Esophagus muscularis mucosa (tissue), 4 donors: Measurements from ENCODE around the gene ANGPTL4. TPM values are rescaled to one million over a fixed set of nuclear protein-coding genes. Genes with fewer than 3 reads are reported as not detected.
"Not testable (repeated sequence)": the region's sequence is repeated elsewhere in the genome, so short reads cannot be mapped to it uniquely, and the experiment has no call there.

Experiments
- DNase-seq: peaks from one replicate; pipeline ENCODE4 v3.0.0-alpha.2; 2017; ENCODE audit errors: extremely low spot score
- H3K27ac ChIP-seq, 4 donors: fragments of 200-600 bp; sonication (generic); replicated peaks in 1 of 4; 1 replicate in 3 of 4; 2 replicates in 1 of 4; pipeline ENCODE4 v1.5.1; 2016 to 2019; ENCODE audit warnings: mild to moderate bottlenecking in 1 of 4
- H3K27me3 ChIP-seq, 4 donors: fragments of 200-600 bp; sonication (generic); one replicate each; pipeline versions ENCODE4 v1.5.1 to v1.6.0; 2016 to 2019
- H3K36me3 ChIP-seq, 4 donors: fragments of 200-600 bp; sonication (generic); one replicate each; pipeline ENCODE4 v1.5.1; 2016 to 2019
- H3K4me1 ChIP-seq, 4 donors: fragments of 200-600 bp; sonication (generic); one replicate each; pipeline ENCODE4 v1.5.1; 2016 to 2019
- H3K4me3 ChIP-seq, 4 donors: fragments of 200-600 bp; sonication (generic); 1 replicate in 2 of 4; 2 replicates in 2 of 4; pipeline ENCODE4 v1.5.1; 2016 to 2019; ENCODE audit warnings: mild to moderate bottlenecking in 4 of 4, moderate library complexity in 1 of 4
- H3K9me3 ChIP-seq, 4 donors: fragments of 200-600 bp; sonication (generic); 1 replicate in 3 of 4; 2 replicates in 1 of 4; pipeline ENCODE4 v1.5.1; 2016 to 2019
- CTCF ChIP-seq, 3 experiments: fragments of 200-600 bp in 2 of 3; fragments of 450-650 bp in 1 of 3; sonication (generic) in 2 of 3; IDR thresholded peaks; one replicate each; pipeline ENCODE4 v1.5.1; 2017 to 2019; ENCODE audit warnings: antibody characterized with exemption in 3 of 3, mild to moderate bottlenecking in 2 of 3, moderate library complexity in 1 of 3
- EP300 ChIP-seq: sonication (generic); formaldehyde crosslinking; IDR thresholded peaks from one replicate; pipeline ENCODE4 v1.6.1; 2017; ENCODE audit warnings: antibody characterized with exemption
- POLR2A ChIP-seq: fragments of 450-650 bp; IDR thresholded peaks from one replicate; pipeline ENCODE4 v1.6.1; 2017; ENCODE audit warnings: antibody characterized with exemption, moderate library complexity, mild to moderate bottlenecking, low read depth
- POLR2AphosphoS5 ChIP-seq, 2 donors: sonication (generic); formaldehyde crosslinking; IDR thresholded peaks; one replicate each; pipeline ENCODE4 v1.6.1; 2017; ENCODE audit warnings: antibody characterized with exemption in 2 of 2
- WGBS: methylation state at CpG from one replicate; pipeline ENCODE4 v1.1.5; 2018; 5-methylcytosine and 5-hydroxymethylcytosine counted together
- intact Hi-C: fragments of 100-400 bp; cut with DNase I; formaldehyde crosslinking; loops from one replicate; pipeline ENCODE4 v1.15.1; 2023
- total RNA-seq, 4 donors: library from RNA; depleted of rRNA; stranded (reverse); fragments of >200 nt; gene quantifications; one replicate each; pipeline versions ENCODE4 v1.1.0 to v1.2.1, GENCODE V29; 2016

Gene ANGPTL4
- total RNA-seq, 4 donors from 2014 or later, result 3.7 to 37.9 (median 22.6) TPM

DNA sequence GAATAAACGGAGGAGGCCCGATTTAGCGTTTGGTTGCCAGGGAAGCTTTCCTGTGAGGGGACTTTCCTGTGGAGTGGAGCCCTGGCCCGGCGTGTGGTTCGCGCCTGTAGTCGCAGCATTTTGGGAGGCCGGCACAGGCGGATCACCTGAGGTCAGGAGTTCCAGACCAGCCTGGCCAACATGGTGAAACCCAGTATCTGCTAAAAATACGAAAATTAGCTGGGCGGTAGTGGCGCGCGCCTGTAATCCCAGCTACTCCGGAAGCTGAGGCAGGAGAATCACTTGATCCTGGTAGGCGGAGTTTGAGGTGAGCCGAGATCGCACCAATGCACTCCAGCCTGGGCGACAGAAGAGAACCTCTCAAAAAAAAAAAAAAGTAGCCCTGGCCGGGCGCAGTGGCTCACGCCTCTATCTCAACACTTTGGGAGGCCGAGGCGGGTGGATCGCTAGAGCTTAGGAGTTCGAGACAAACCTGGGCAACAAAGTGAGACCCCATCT is 27.8 kb upstream of the ANGPTL4 start:
- Histone ChIP-seq H3K36me3 (peaks cover 0 to 23% (median 4%) of the 10 kb centered on the region in 4 donors), H3K9me3 (no peaks in the 10 kb centered on the region), H3K27ac (peak overlapping the region in 1 of 4 donors; percentile 33), H3K4me1 (peaks cover 32 to 47% (median 38%) of the 10 kb centered on the region in 4 donors), H3K27me3 (peaks cover 0 to 74% (median 20%) of the 10 kb centered on the region in 4 donors), H3K4me3 (no peak overlapping the region)
- WGBS, result 38% methylated on average over 27 of the region's 27 CpGs
- intact Hi-C loops, result no loop called here
- DNase-seq, result no peak
- TF ChIP-seq EP300 (no peak), CTCF (IDR thresholded peaks at IDR 0.05) (no peak), POLR2AphosphoS5 (IDR thresholded peaks at IDR 0.05) (no peak), POLR2A (no peak)

DNA sequence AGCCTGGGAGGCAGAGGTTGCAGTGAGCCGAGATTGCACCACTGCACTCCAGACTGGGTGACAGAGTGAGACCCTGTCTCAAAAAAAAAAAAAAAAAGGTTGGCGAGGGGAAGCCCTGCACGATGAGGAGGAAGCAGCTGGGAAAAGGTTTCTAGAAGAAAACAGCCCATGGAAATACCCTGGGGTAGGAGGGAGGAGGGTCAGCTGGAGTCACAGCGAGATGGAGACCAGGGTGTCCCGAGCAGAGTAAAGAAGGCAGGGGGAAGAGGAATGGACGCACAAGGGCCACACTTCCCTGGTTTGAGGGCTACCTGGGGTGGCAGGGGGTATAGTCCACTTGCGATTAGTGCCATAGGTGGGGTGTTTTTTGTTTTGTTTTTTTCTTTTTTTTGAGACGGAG is 27.3 kb upstream of the ANGPTL4 start:
- H3K4me1 ChIP-seq, result peaks cover 33 to 53% (median 43%) of the 10 kb centered on the region in 4 donors
- WGBS, result 62% methylated on average over 8 of the region's 8 CpGs
- H3K9me3 ChIP-seq, result no peaks in the 10 kb centered on the region
- H3K27ac ChIP-seq, result no peak overlapping the region
- DNase-seq, result no peak
- no peak overlapping the region for H3K4me3 ChIP-seq
- intact Hi-C loops, result no loop called here
- peaks cover 0 to 80% (median 18%) of the 10 kb centered on the region in 4 donors for H3K27me3 ChIP-seq
- H3K36me3 ChIP-seq, result peaks cover 0 to 20% (median 2%) of the 10 kb centered on the region in 4 donors
- TF ChIP-seq EP300 (no peak), POLR2A (no peak), CTCF (IDR thresholded peaks at IDR 0.05) (no peak), POLR2AphosphoS5 (IDR thresholded peaks at IDR 0.05) (no peak)

- no peak for DNase-seq
- 83% methylated on average over 7 of the region's 7 CpGs for WGBS
- Histone ChIP-seq H3K27ac (no peak overlapping the region), H3K36me3 (peaks cover 0 to 21% (median 2%) of the 10 kb centered on the region in 4 donors), H3K27me3 (peaks cover 0 to 82% (median 22%) of the 10 kb centered on the region in 4 donors), H3K4me1 (peaks cover 40 to 62% (median 49%) of the 10 kb centered on the region in 4 donors), H3K4me3 (no peak overlapping the region), H3K9me3 (no peaks in the 10 kb centered on the region)
- TF ChIP-seq EP300 (no peak), POLR2AphosphoS5 (IDR thresholded peaks at IDR 0.05) (no peak)
- intact Hi-C loops, result no loop called here
Observed at GRCh38 chr19:8337728-8338127, 26.2 kb upstream of the ANGPTL4 start.

GRCh38 chr19:8338835-8339234 is 25.1 kb upstream of the ANGPTL4 start:
- intact Hi-C loops, result no loop called here
- no peak for DNase-seq
- TF ChIP-seq EP300 (no peak), CTCF (IDR thresholded peaks at IDR 0.05) (no peak), POLR2AphosphoS5 (IDR thresholded peaks at IDR 0.05) (no peak), POLR2A (no peak)
- peak overlapping the region in 1 of 4 donors; percentile 33 for H3K27ac ChIP-seq
- peaks cover 0 to 14% (median under 1%) of the 10 kb centered on the region in 4 donors for H3K36me3 ChIP-seq
- WGBS, result 57% methylated on average over 6 of the region's 6 CpGs
- H3K4me3 ChIP-seq, result no peak overlapping the region
- H3K9me3 ChIP-seq, result no peaks in the 10 kb centered on the region
- peaks cover 0 to 82% (median 24%) of the 10 kb centered on the region in 4 donors for H3K27me3 ChIP-seq
- H3K4me1 ChIP-seq, result peaks cover 40 to 62% (median 48%) of the 10 kb centered on the region in 4 donors

DNA sequence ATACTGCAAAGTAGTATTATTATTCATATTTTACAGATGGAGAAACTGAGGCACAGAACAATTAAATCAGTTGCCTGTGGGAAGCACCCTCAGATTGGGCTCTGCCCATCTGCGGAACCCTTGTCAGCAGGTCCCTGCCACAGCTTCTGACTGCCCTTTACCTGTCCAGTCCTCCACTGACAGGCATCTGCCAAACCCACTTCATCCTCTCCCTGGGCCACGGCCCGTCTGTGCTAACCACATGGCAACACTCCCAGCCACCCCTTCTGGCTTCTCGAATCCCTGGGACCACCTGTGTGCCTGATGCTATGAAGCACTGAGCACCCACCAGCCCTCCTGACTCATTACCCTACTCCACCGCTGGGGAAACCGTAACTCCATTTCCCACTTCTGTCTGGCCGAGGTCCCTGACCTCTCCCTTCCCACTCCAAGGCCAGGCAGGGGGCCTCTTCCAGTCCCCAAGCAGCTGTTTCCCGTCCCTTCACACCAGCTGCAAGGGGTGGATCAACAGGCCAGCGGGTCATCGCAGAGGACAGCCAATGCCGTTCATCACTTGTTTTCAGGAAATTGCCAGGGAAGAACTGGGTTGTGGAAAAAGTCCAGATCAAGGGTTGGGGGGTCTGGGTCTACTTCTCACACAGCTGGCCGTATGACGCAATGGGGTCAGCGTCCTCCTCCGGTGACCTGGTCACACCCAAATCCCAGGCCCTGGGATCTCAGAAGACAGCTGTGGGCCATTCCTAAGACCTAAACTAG is 23.4 kb upstream of the ANGPTL4 start:
- peaks cover 0 to 4% (median 0%) of the 10 kb centered on the region in 4 donors for H3K36me3 ChIP-seq
- no peak for TF ChIP-seq POLR2A
- peak; percentile 60 for TF ChIP-seq EP300
- TF ChIP-seq CTCF (IDR thresholded peaks at IDR 0.05), result peak in 2 of 3 experiments; percentile 13 to 32
- TF ChIP-seq POLR2AphosphoS5 (IDR thresholded peaks at IDR 0.05), result peak; percentile 79 to 85
- peaks cover 0 to 81% (median 13%) of the 10 kb centered on the region in 4 donors for H3K27me3 ChIP-seq
- peaks cover 23 to 45% (median 37%) of the 10 kb centered on the region in 4 donors for H3K4me1 ChIP-seq
- peak; percentile 95 for DNase-seq
- intact Hi-C loops, result no loop called here
- peak overlapping the region in 1 of 4 donors; percentile 25 for H3K4me3 ChIP-seq
- no peaks in the 10 kb centered on the region for H3K9me3 ChIP-seq
- WGBS, result 14% methylated on average over 15 of the region's 15 CpGs
- H3K27ac ChIP-seq, result peak overlapping the region; percentile 1 to 86 (median 85)

DNA sequence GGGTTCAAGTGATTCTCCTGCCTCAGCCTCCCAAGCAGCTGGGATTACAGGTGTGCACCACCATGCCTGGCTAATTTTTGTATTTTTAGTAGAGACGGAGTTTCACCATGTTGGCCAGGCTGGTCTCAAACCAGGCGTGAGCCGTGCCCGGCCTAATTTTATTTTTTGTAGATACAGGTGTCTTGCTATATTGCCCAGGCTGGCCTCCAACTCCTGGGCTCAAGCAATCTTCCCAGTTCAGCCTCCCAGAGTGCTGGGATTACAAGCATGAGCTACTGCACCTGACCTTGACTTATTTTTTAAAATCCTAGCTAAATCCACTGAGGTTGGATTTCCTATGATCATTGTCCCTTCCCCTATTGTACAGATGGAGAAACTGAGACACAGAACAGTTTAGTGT is 22.5 kb upstream of the ANGPTL4 start:
- H3K9me3 ChIP-seq, DNase-seq, intact Hi-C loops, H3K36me3 ChIP-seq: not testable (repeated sequence)
- peaks cover 0 to 79% (median 13%) of the 10 kb centered on the region in 4 donors for H3K27me3 ChIP-seq
- H3K4me3 ChIP-seq, result peak overlapping the region in 3 of 4 donors; percentile 59 to 73 (median 61)
- peak overlapping the region; percentile 1 to 86 (median 85) for H3K27ac ChIP-seq
- peaks cover 18 to 42% (median 34%) of the 10 kb centered on the region in 4 donors for H3K4me1 ChIP-seq
- WGBS, result 94% methylated on average over 4 of the region's 4 CpGs
